Neutrophil (primary cell): Measurements from ENCODE around the gene TNRC18.
A peak's percentile ranks its signal among the peaks of the same experiment; 100 is the strongest.
"Not testable (repeated sequence)": the region's sequence is repeated elsewhere in the genome, so short reads cannot be mapped to it uniquely, and the experiment has no call there.

Source experiments
- H3K27ac ChIP-seq: fragments of 200-600 bp; sonication (generic); 2 replicates; pipeline ENCODE4 v1.5.1; 2016; ENCODE audit warnings: mild to moderate bottlenecking, moderate library complexity
- H3K27me3 ChIP-seq: fragments of 200-600 bp; sonication (generic); 2 replicates; pipeline ENCODE4 v1.6.0; 2016; ENCODE audit warnings: mild to moderate bottlenecking
- H3K36me3 ChIP-seq: fragments of 200-600 bp; sonication (generic); 2 replicates; pipeline ENCODE4 v1.5.1; 2017
- H3K4me1 ChIP-seq, 2 experiments: fragments of 200-600 bp in 1 of 2; sonication (generic) in 1 of 2; 1 replicate in 1 of 2; 2 replicates in 1 of 2; pipeline versions ENCODE4 v1.5.1 to v1.6.1; 2013 to 2016; ENCODE audit warnings: low read depth in 1 of 2, low read length in 1 of 2, mild to moderate bottlenecking in 1 of 2, moderate library complexity in 1 of 2; ENCODE audit not compliant: control insufficient read depth in 1 of 2, insufficient read depth in 1 of 2
- H3K4me3 ChIP-seq, 2 experiments: fragments of 200-600 bp in 1 of 2; sonication (generic) in 1 of 2; 1 replicate in 1 of 2; 2 replicates in 1 of 2; pipeline ENCODE4 v1.5.1; 2013 to 2016; ENCODE audit warnings: low read depth in 1 of 2, low read length in 1 of 2, mild to moderate bottlenecking in 1 of 2, moderate library complexity in 1 of 2
- H3K9me3 ChIP-seq: fragments of 200-600 bp; sonication (generic); 2 replicates; pipeline ENCODE4 v1.5.1; 2016
- TF ChIP-seq, protein P1 (sequence below): fragments of 200-600 bp; sonication (generic); IDR thresholded peaks from 2 replicates; pipeline ENCODE4 v1.5.1; 2016; ENCODE audit warnings: antibody characterized with exemption

TNRC18 gene

DNA sequence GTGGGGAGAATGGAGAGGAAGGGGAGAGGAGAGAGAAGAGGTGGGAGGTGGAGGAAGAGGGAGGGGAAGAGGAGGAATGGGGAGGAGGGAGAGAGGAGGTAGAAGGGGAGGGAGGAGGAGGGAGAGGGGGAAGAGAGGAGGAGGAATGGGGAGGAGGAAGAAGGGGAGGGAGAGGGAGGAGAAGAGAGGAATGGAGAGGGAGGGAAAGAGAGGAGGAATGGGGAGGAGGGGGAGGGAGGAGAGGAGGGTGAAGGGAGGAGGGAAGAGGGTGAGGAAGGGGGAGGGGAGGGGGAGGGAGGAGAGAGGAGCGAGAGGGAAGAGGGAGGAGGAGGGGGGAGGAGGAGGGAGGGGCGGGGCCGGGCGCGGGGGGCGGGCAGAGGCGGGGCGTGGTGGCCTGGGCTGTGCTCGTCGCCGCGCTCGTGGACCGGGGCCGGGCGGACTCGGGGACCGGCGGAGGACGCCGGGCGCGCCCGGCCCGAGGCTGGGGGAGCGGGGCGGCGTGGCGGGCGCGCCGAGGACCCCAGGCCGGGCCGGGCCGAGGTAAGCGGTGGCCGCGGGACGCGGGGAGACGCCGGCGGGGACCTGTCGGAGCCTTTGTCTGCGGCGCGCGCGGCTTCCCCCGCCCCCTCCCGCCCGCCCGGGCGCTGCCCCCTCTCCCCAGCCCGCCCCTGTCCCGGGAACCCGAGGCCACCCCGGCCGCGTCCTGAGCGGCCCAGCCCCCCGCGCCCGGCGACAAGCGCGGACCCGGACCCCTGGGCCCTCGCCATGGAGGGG is 140.9 kb downstream of the TNRC18 start, which contains the start of gene SLC29A4:
Gene SLC29A4, plus strand, starts transcription at position 401 of the 774 bp plus-strand sequence. CDS start 4,874 bp downstream, outside the sequence.
- H3K27ac ChIP-seq: no peak within 1 kb of the TSS
- TF ChIP-seq, protein P1, sequence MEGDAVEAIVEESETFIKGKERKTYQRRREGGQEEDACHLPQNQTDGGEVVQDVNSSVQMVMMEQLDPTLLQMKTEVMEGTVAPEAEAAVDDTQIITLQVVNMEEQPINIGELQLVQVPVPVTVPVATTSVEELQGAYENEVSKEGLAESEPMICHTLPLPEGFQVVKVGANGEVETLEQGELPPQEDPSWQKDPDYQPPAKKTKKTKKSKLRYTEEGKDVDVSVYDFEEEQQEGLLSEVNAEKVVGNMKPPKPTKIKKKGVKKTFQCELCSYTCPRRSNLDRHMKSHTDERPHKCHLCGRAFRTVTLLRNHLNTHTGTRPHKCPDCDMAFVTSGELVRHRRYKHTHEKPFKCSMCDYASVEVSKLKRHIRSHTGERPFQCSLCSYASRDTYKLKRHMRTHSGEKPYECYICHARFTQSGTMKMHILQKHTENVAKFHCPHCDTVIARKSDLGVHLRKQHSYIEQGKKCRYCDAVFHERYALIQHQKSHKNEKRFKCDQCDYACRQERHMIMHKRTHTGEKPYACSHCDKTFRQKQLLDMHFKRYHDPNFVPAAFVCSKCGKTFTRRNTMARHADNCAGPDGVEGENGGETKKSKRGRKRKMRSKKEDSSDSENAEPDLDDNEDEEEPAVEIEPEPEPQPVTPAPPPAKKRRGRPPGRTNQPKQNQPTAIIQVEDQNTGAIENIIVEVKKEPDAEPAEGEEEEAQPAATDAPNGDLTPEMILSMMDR: no peak
- peak within 1 kb of the TSS in 1 of 2 experiments; percentile 41 for H3K4me3 ChIP-seq
- H3K4me1 ChIP-seq: peaks cover 0 to 7% of the 10 kb centered on the region in 2 experiments
- H3K36me3 ChIP-seq: no peaks in the 10 kb centered on the region
- no peaks in the 10 kb centered on the region for H3K9me3 ChIP-seq
- peaks cover 55% of the 10 kb centered on the region for H3K27me3 ChIP-seq

DNA sequence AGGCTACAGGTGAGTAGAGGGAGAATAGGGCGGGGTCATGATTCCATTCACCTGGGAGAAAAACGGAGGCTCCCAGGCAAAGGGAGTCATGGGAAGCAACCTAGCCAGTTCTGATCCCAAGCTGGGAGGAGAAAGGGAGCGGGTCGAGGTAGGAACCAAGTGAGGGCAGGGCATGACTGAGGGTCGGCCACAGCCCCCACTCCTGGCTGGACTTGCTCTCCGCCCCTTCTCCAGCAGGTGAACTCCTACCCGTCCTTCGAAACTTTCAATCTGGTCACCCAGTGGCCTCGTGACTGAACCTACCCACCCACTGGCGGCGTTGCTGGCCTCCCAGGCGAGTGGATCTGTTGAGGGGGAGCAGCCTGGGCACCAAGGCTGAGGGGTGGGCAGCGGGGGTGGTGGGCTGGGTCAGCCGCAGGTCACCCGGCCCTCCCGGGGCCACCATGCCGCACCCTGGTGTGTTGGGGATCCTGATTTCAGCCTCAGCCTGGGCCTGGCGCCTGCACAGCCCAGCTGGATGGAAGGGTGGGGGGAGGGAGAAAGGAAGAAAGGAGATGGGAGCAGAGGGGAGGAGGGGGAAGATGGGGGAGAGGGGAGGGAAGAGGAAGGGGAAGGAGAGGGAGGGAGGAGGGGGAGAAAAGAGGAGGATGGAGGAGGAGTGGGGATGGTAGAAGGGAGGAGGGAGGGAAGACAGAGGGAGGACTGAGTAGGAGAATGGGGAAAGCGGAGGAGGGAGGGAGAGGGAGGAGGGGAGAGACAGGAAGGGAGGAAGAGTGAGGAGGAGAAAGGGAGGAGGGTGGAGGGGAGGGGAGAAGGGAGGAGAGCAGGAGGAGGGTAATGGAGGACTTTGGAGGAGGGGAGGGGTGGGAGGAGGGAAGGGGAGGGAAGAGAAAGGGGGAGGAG is 141.8 kb downstream of the TNRC18 start:
- not testable (repeated sequence) for H3K36me3 ChIP-seq, H3K4me3 ChIP-seq, H3K9me3 ChIP-seq, H3K4me1 ChIP-seq, H3K27ac ChIP-seq
- H3K27me3 ChIP-seq: peaks cover 54% of the 10 kb centered on the region

DNA sequence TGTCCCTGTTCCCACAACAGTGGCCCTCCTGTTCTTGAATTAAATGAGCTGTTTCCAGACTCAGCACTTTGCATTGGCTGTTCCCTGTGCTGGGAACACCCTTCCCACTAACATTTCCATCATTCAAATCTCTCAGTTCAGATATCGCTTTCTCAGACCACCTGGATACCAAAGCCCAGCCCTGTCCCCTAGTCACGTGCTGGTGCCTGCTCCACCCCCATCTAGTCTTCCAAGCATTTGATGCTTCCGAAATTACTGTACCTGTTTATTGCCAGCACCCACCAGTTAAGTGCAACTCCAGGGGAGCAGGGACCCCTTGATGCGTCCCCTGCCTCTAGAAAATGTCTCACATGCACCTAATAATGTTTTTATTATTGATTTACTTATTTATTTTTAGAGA is 143.9 kb downstream of the TNRC18 start:
- H3K27ac ChIP-seq: no peak overlapping the region
- H3K36me3 ChIP-seq: no peaks in the 10 kb centered on the region
- H3K4me1 ChIP-seq: peaks cover 0 to 7% of the 10 kb centered on the region in 2 experiments
- H3K9me3 ChIP-seq: no peaks in the 10 kb centered on the region
- H3K4me3 ChIP-seq: no peak overlapping the region
- peaks cover 41% of the 10 kb centered on the region for H3K27me3 ChIP-seq
- TF ChIP-seq, protein P1: no peak

DNA sequence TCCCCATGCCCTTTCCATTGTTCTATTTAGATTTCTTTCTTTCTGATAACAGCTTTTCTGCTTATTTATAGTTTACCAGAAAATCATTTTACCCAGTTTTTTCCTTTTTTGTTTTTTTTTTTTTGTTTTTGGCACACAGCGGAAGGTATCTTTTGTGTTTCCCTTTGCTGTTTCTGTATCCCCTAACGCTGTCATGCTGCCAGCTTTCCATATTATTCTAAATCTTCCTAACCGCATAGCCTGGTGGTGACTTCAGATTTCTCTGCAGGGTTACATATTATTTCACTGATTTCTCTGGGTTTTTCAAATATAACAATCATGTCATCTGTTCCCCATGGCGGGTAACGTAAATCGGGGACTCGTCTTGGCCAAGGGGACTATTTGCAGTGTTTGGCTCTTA is 144.9 kb downstream of the TNRC18 start:
- H3K27me3 ChIP-seq: peaks cover 31% of the 10 kb centered on the region
- TF ChIP-seq, protein P1: no peak
- no peaks in the 10 kb centered on the region for H3K9me3 ChIP-seq
- H3K36me3 ChIP-seq: no peaks in the 10 kb centered on the region
- peaks cover 0 to 7% of the 10 kb centered on the region in 2 experiments for H3K4me1 ChIP-seq
- H3K27ac ChIP-seq: no peak overlapping the region
- no peak overlapping the region for H3K4me3 ChIP-seq

DNA sequence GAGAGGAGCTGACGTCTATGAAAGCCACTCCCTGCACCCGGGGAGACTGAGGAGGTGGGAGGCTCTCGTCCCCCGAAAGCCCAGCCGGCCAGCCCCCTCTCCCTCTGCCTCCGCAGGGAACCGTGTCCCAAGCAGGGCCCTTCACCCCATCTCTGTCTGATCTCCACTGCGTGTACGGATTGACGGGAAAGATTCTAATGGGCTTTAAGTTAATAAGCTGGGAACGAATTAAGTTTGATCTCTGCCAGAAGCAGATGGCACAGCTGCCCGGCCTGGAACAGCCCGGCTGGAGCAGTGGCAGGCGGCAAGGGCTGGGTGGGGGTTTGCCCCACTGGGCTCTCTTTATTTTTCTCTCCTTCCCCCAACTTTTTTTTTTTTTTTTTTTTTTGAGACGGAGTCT is 147.0 kb downstream of the TNRC18 start:
- Histone ChIP-seq H3K4me1 (no peaks in the 10 kb centered on the region), H3K27ac (no peak overlapping the region), H3K4me3 (no peak overlapping the region), H3K36me3 (no peaks in the 10 kb centered on the region), H3K27me3 (peaks cover 12% of the 10 kb centered on the region), H3K9me3 (no peaks in the 10 kb centered on the region)
- TF ChIP-seq, protein P1: no peak

DNA sequence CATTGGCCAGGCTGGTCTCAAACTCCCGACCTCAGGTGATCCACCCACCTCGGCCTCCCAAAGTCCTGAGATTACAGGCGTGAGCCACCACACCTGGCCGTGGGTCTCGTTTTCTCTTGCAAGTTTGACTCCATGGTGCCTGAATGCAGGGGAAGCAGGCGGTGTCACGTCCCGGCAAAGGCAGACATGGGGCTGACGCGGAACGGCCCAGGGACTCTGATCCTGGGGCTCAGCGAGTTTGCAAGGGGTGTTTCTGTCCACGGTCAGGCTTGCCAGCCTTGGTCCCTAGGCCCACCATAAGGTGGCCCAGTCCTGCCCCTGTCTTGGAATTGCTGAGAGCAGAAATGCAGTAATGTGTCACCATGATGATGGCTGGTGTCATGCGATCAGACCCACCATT is 147.5 kb downstream of the TNRC18 start:
- H3K36me3 ChIP-seq, H3K9me3 ChIP-seq, H3K27me3 ChIP-seq, H3K4me3 ChIP-seq, H3K4me1 ChIP-seq, H3K27ac ChIP-seq: not testable (repeated sequence)

DNA sequence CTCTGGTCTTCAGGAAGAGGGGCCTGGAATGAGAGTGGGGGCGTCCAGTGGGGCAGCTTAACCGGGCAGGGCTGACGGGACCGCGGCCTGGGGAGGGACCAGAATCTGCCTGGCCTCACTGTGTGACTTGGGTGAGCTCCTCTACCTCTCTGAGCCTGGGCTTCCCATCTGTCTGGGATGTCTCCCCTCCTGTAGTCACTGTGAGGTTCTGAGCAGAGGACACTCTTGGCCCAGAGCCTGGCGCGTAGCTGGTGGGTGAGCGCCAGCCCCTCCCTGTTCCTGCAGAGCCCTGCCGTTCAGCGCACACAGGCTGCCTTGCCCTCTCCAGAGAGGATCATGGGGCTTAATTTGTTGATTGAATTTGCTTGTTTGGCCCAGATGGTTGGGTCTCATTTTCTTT is 148.1 kb downstream of the TNRC18 start:
- not testable (repeated sequence) for H3K9me3 ChIP-seq, H3K4me3 ChIP-seq, H3K27me3 ChIP-seq, H3K27ac ChIP-seq, H3K36me3 ChIP-seq, H3K4me1 ChIP-seq

DNA sequence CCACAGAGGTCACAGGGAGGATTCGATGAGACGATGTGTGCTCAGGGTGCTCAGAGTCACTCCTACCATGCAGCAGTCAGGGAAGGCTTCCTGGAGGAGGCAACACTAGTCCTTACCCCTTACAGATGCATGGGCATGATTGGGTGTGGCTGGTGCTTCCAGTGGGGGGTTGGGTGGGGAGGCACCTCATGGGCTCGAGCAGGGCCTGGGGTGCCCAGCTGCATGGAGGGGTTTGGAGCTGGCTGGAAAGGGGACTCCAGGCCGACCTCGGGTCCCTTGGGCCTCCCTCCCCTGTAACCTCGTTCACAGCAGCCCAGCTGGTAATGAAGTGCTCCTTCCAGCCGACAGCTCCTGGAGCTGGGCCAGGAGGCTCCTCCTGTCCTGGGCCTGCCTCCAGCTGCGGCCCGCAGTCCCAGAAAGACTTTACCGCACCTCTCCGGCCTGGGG is 148.6 kb downstream of the TNRC18 start:
- not testable (repeated sequence) for H3K27me3 ChIP-seq, H3K4me3 ChIP-seq, H3K9me3 ChIP-seq, H3K4me1 ChIP-seq, H3K27ac ChIP-seq, H3K36me3 ChIP-seq
